Neural progenitor cell (in vitro differentiated cells): Measurements from ENCODE around the gene WDSUB1. TPM values are rescaled to one million over a fixed set of nuclear protein-coding genes. Genes with fewer than 3 reads are reported as not detected.

ENCODE experiments used
- DNase-seq: peaks from one replicate; pipeline ENCODE4 v3.0.0-alpha.2; 2016; ENCODE audit warnings: low spot score
- H2AFZ ChIP-seq: fragments of 200-600 bp; sonication (generic); replicated peaks from 2 replicates; pipeline ENCODE4 v1.6.1; 2016; ENCODE audit warnings: antibody characterized with exemption
- H3F3A ChIP-seq: fragments of 200-600 bp; sonication (generic); 2 replicates; pipeline ENCODE4 v1.6.1; 2016; ENCODE audit warnings: antibody characterized with exemption, low read depth
- H3K27ac ChIP-seq: fragments of 200-600 bp; sonication (generic); 2 replicates; pipeline ENCODE4 v1.5.1; 2016; ENCODE audit warnings: mild to moderate bottlenecking
- H3K27me3 ChIP-seq: fragments of 200-600 bp; sonication (generic); 2 replicates; pipeline ENCODE4 v1.6.1; 2016; ENCODE audit warnings: mild to moderate bottlenecking, moderate library complexity
- H3K36me3 ChIP-seq: fragments of 200-600 bp; sonication (generic); 2 replicates; pipeline ENCODE4 v1.5.1; 2016
- H3K4me1 ChIP-seq: fragments of 200-600 bp; sonication (generic); 2 replicates; pipeline ENCODE4 v1.6.1; 2016; ENCODE audit warnings: mixed run types
- H3K4me2 ChIP-seq: fragments of 200-600 bp; sonication (generic); 2 replicates; pipeline ENCODE4 v1.6.1; 2016
- H3K4me3 ChIP-seq: fragments of 200-600 bp; sonication (generic); 2 replicates; pipeline ENCODE4 v1.5.1; 2016
- H3K79me2 ChIP-seq: fragments of 200-600 bp; sonication (generic); 2 replicates; pipeline ENCODE4 v1.6.1; 2016; ENCODE audit warnings: low read depth
- H3K9ac ChIP-seq: fragments of 200-600 bp; sonication (generic); 2 replicates; pipeline ENCODE4 v1.6.1; 2016
- H3K9me3 ChIP-seq: fragments of 200-600 bp; sonication (generic); 2 replicates; pipeline ENCODE4 v1.5.1; 2016; ENCODE audit warnings: low read depth
- H4K20me1 ChIP-seq: fragments of 200-600 bp; sonication (generic); 2 replicates; pipeline ENCODE4 v1.6.1; 2016; ENCODE audit warnings: low read depth
- H3K27ac Mint-ChIP-seq: 3 replicates; pipeline ENCODE4 v1.8.0; 2021; ENCODE audit warnings: mixed read lengths
- H3K27me3 Mint-ChIP-seq: 2 replicates; pipeline ENCODE4 v1.8.0; 2022; ENCODE audit warnings: low read depth, mild to moderate bottlenecking, inconsistent platforms, moderate library complexity, mixed read lengths; ENCODE audit not compliant: insufficient read depth
- H3K36me3 Mint-ChIP-seq: 3 replicates; pipeline ENCODE4 v1.8.0; 2021; ENCODE audit warnings: mixed read lengths
- H3K4me1 Mint-ChIP-seq: 3 replicates; pipeline ENCODE4 v1.8.0; 2021; ENCODE audit warnings: mixed read lengths
- H3K4me3 Mint-ChIP-seq: 3 replicates; pipeline ENCODE4 v1.8.0; 2021; ENCODE audit warnings: mild to moderate bottlenecking, moderate library complexity, mixed read lengths
- H3K9me3 Mint-ChIP-seq: 3 replicates; pipeline ENCODE4 v1.8.0; 2020; ENCODE audit warnings: mixed read lengths
- EZH2 ChIP-seq: fragments of 200-600 bp; sonication (generic); IDR thresholded peaks from 2 replicates; pipeline ENCODE4 v1.6.1; 2017; ENCODE audit warnings: antibody characterized with exemption, mild to moderate bottlenecking, moderate library complexity
- EZH2phosphoT487 ChIP-seq: fragments of 200-600 bp; sonication (generic); IDR thresholded peaks from 2 replicates; pipeline ENCODE4 v1.6.1; 2017; ENCODE audit warnings: antibody characterized with exemption
- total RNA-seq: library from RNA; depleted of rRNA; stranded (reverse); fragments of >200 nt; gene quantifications from 2 replicates; pipeline ENCODE4 v1.2.3, GENCODE V29; 2015; ENCODE audit warnings: low replicate concordance
- TF ChIP-seq, protein P1 (sequence below): fragments of 200-600 bp; sonication (generic); IDR thresholded peaks from 2 replicates; pipeline ENCODE4 v1.5.1; 2017; ENCODE audit warnings: antibody characterized with exemption, mild to moderate bottlenecking

WDSUB1 gene
- total RNA-seq, 1 donor from 2014 or later = 5.2 TPM

DNA sequence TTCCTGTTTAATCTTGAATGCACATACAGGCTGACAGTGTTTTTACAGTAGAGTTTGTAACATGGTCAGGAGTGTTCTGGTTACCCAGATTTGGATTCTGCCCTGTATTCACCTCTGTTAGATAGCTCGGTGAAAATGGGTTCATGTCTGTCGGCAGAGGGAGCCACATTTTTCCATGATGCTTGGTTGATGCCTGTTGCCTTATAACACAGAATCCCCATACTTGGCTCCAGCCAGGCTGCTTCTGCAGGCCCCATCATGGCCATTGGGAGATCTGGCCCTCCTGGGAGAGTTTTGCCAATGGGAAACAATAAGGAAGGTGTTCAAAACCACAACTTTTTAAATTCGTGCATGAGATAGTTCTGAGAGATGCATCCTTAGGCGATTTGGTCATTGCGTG is 78.1 kb downstream of the WDSUB1 start:
- Mint-ChIP-seq H3K27ac (no peak overlapping the region), H3K36me3 (peaks cover 14% of the 10 kb centered on the region), H3K9me3 (peaks cover 2% of the 10 kb centered on the region), H3K4me1 (peaks cover 50% of the 10 kb centered on the region), H3K4me3 (no peak overlapping the region), H3K27me3 (peaks cover 10% of the 10 kb centered on the region)
- H3K4me2 ChIP-seq = no peak overlapping the region
- no peak for TF ChIP-seq EZH2
- TF ChIP-seq EZH2phosphoT487 = no peak
- TF ChIP-seq, protein P1, sequence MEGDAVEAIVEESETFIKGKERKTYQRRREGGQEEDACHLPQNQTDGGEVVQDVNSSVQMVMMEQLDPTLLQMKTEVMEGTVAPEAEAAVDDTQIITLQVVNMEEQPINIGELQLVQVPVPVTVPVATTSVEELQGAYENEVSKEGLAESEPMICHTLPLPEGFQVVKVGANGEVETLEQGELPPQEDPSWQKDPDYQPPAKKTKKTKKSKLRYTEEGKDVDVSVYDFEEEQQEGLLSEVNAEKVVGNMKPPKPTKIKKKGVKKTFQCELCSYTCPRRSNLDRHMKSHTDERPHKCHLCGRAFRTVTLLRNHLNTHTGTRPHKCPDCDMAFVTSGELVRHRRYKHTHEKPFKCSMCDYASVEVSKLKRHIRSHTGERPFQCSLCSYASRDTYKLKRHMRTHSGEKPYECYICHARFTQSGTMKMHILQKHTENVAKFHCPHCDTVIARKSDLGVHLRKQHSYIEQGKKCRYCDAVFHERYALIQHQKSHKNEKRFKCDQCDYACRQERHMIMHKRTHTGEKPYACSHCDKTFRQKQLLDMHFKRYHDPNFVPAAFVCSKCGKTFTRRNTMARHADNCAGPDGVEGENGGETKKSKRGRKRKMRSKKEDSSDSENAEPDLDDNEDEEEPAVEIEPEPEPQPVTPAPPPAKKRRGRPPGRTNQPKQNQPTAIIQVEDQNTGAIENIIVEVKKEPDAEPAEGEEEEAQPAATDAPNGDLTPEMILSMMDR = no peak
- peaks cover 33% of the 10 kb centered on the region for H3F3A ChIP-seq
- no peak overlapping the region for H3K9ac ChIP-seq
- H3K4me1 ChIP-seq = peaks cover 38% of the 10 kb centered on the region
- no peak for DNase-seq
- H3K27ac ChIP-seq = no peak overlapping the region
- H3K79me2 ChIP-seq = no peaks in the 10 kb centered on the region
- no peak overlapping the region for H3K4me3 ChIP-seq
- H3K9me3 ChIP-seq = no peaks in the 10 kb centered on the region
- H3K36me3 ChIP-seq = no peaks in the 10 kb centered on the region
- H2AFZ ChIP-seq = no peak overlapping the region
- peaks cover 8% of the 10 kb centered on the region for H3K27me3 ChIP-seq
- no peaks in the 10 kb centered on the region for H4K20me1 ChIP-seq

DNA sequence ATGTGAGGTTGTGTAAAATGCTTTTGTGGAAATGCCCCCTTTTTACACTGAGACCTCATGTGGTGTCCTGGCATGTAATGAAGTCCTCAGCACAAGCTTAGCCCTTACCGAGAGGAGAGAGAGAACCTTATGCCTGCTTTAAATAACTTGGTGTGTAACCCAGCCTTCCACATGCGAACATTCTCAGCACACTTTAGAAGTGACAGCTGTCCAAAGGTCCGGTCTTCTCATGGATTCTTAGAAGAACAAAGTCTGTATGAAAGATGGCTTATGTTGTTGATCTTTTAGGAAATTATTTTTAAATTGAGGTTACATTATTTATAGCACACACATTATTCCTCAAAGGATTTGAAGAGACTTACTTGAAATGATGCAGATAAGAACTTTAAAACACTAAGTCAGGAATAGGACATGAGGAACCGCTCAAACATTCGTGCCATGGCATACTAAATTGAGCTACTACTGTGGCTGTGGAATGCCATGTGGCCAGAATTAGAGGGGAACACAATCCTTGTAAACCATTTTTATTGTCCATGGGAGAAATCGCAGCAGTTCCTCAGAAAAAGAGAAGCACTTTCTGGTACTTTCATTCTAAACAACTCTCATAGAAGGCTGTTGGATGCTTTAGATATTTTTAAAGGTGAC is 79.6 kb downstream of the WDSUB1 start:
- Mint-ChIP-seq H3K9me3 (no peaks in the 10 kb centered on the region), H3K4me1 (peaks cover 52% of the 10 kb centered on the region), H3K27me3 (peaks cover 6% of the 10 kb centered on the region), H3K27ac (no peak overlapping the region), H3K4me3 (no peak overlapping the region), H3K36me3 (peaks cover 13% of the 10 kb centered on the region)
- H3K79me2 ChIP-seq = no peaks in the 10 kb centered on the region
- no peaks in the 10 kb centered on the region for H3K9me3 ChIP-seq
- peaks cover 30% of the 10 kb centered on the region for H3K4me1 ChIP-seq
- peaks cover 21% of the 10 kb centered on the region for H3F3A ChIP-seq
- H3K4me2 ChIP-seq = no peak overlapping the region
- DNase-seq = no peak
- H3K4me3 ChIP-seq = no peak overlapping the region
- no peaks in the 10 kb centered on the region for H3K36me3 ChIP-seq
- H3K9ac ChIP-seq = no peak overlapping the region
- no peak overlapping the region for H2AFZ ChIP-seq
- no peaks in the 10 kb centered on the region for H3K27me3 ChIP-seq
- no peak for TF ChIP-seq EZH2
- TF ChIP-seq, protein P1 = no peak
- TF ChIP-seq EZH2phosphoT487 = no peak
- no peaks in the 10 kb centered on the region for H4K20me1 ChIP-seq
- H3K27ac ChIP-seq = no peak overlapping the region

DNA sequence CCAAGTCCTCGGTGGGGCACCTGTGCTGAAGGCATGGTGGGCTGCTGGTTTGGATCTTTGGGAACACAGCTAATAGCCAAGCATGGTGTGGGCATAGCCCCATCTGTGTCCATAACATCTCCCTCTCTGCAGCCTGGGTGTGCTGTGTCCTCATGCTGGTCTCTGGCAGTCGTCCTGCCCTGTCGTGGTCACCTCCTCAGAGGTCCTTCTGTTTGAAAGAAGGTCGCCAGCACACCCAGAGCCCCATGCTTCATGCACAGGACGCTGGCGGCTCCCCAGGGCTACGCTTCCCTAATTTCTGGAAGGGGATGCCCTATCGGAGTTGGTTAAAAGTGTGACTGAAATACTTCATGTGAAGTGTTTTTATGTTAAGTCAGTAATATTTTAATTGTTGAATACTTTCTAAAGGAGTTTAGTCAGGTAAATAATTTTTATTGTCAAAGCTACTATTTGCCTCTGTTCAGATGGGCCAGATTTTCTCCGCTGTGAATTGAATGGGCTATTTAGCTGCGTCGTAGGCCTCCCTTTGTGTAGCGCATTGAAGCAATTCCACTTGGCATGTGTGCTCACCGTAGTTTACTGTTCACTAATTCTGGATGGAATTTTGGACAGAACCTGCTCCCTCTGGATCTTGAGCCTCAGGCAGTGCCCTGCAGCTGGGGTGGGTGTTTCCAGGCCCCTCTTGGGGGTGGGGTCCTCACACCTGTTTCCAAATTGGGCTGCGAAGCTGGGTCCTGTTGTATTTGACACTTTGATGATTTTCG is 81.9 kb downstream of the WDSUB1 start:
- H3K9me3 ChIP-seq = no peaks in the 10 kb centered on the region
- no peak overlapping the region for H3K4me3 ChIP-seq
- TF ChIP-seq, protein P1 = no peak
- TF ChIP-seq EZH2phosphoT487 (no peak), EZH2 (no peak)
- Mint-ChIP-seq H3K9me3 (no peaks in the 10 kb centered on the region), H3K27me3 (peaks cover 6% of the 10 kb centered on the region), H3K4me1 (peaks cover 51% of the 10 kb centered on the region), H3K36me3 (peaks cover 16% of the 10 kb centered on the region), H3K27ac (no peak overlapping the region), H3K4me3 (no peak overlapping the region)
- no peak overlapping the region for H3K4me2 ChIP-seq
- H3K9ac ChIP-seq = no peak overlapping the region
- H3F3A ChIP-seq = peaks cover 6% of the 10 kb centered on the region
- peaks cover 22% of the 10 kb centered on the region for H3K4me1 ChIP-seq
- no peaks in the 10 kb centered on the region for H3K36me3 ChIP-seq
- H3K27me3 ChIP-seq = no peaks in the 10 kb centered on the region
- H3K79me2 ChIP-seq = no peaks in the 10 kb centered on the region
- peak overlapping the region; percentile 38 for H3K27ac ChIP-seq
- peak; percentile 51 for DNase-seq
- H2AFZ ChIP-seq = no peak overlapping the region
- H4K20me1 ChIP-seq = no peaks in the 10 kb centered on the region
